ENCODE measurements around the gene TMCO6.
"Not testable (repeated sequence)": the region's sequence is repeated elsewhere in the genome, so short reads cannot be mapped to it uniquely, and the experiment has no call there.

The TMCO6 gene

GRCh38 chr5:140639148-140639981 is at the start of gene TMCO6:
Gene TMCO6, plus strand, starts transcription at chr5:140639451. Its CDS starts 77 bp downstream, at chr5:140639528.
- DNase-seq (ENCODE audit: insufficient read length, low spot score) (peak; percentile 65), FAIRE-seq (no peak)
- TF ChIP-seq POLR2A (IDR thresholded peaks at IDR 0.05; ENCODE audit: low read depth, low read length), result peak; percentile 75

GRCh38 chr5:140590861-140591260 is 48.4 kb upstream of the TMCO6 start:
- DNase-seq (ENCODE audit: insufficient read length, low spot score), result no peak
- no peak for FAIRE-seq
- TF ChIP-seq POLR2A (IDR thresholded peaks at IDR 0.05; ENCODE audit: low read depth, low read length), result no peak

- no peak for TF ChIP-seq POLR2A (IDR thresholded peaks at IDR 0.05; ENCODE audit: low read depth, low read length)
- DNase-seq (ENCODE audit: insufficient read length, low spot score), result peak; percentile 59
- no peak for FAIRE-seq
Measured at GRCh38 chr5:140591747-140592372, 47.4 kb upstream of the TMCO6 start.

GRCh38 chr5:140593070-140593469 is 46.2 kb upstream of the TMCO6 start:
- FAIRE-seq; DNase-seq (ENCODE audit: insufficient read length, low spot score): not testable (repeated sequence)

- FAIRE-seq (no peak), DNase-seq (ENCODE audit: insufficient read length, low spot score) (no peak)
- no peak for TF ChIP-seq POLR2A (IDR thresholded peaks at IDR 0.05; ENCODE audit: low read depth, low read length)
Measured at GRCh38 chr5:140594169-140594568, 45.1 kb upstream of the TMCO6 start.

- DNase-seq (ENCODE audit: insufficient read length, low spot score) (no peak), FAIRE-seq (no peak)
- no peak for TF ChIP-seq POLR2A (IDR thresholded peaks at IDR 0.05; ENCODE audit: low read depth, low read length)
Measured at GRCh38 chr5:140595538-140596300, 43.5 kb upstream of the TMCO6 start.

GRCh38 chr5:140596321-140596741 is 42.9 kb upstream of the TMCO6 start:
- DNase-seq (ENCODE audit: insufficient read length, low spot score) (no peak), FAIRE-seq (no peak)
- no peak for TF ChIP-seq POLR2A (IDR thresholded peaks at IDR 0.05; ENCODE audit: low read depth, low read length)

- FAIRE-seq (no peak), DNase-seq (ENCODE audit: insufficient read length, low spot score) (no peak)
- no peak for TF ChIP-seq POLR2A (IDR thresholded peaks at IDR 0.05; ENCODE audit: low read depth, low read length)
Measured at GRCh38 chr5:140598836-140599235, 40.4 kb upstream of the TMCO6 start.

DNA sequence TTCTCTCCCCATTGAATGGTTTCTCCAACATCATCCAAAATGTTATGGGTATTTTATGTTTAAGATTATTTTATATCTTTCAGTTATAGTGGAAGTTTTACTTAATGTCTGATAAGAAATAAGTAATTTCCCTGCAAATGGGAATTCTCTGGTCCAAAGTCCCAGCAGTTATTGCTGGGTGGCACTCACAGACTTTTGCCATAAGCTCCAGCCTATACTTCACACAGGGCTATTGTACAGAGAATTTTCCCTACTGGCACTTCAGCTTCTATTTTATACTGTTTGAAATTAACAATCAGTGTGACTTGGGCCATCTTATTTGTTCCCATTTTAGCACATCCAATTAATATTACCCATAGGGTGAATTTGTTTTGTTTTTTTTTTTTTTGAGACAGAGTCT is 39.2 kb upstream of the TMCO6 start:
- TF ChIP-seq POLR2A (IDR thresholded peaks at IDR 0.05; ENCODE audit: low read depth, low read length), result no peak
- no peak for DNase-seq (ENCODE audit: insufficient read length, low spot score)
- no peak for FAIRE-seq

DNA sequence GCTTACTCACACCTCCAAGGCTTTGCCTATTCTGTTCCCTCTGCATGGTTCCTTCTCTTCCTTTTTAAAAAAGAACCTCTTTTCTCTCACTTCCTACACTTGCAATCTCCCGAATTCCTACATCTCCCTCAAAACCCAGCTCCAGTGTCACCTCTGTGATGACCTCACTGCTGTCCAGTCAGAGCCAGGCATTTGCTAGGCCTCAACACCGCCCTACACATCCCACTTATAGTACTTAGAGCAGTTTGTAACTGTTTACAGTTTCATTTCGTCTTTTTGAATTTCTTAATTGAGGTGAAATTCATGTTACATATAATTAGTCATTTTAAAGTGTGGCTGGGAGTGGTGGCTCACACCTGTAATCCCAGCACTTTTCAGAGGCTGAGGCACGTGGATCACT is 37.1 kb upstream of the TMCO6 start:
- no peak for DNase-seq (ENCODE audit: insufficient read length, low spot score)
- no peak for TF ChIP-seq POLR2A (IDR thresholded peaks at IDR 0.05; ENCODE audit: low read depth, low read length)
- FAIRE-seq, result no peak

GRCh38 chr5:140603446-140603698 is 35.9 kb upstream of the TMCO6 start:
- not testable (repeated sequence) for DNase-seq (ENCODE audit: insufficient read length, low spot score); FAIRE-seq

- no peak for DNase-seq (ENCODE audit: insufficient read length, low spot score)
Measured at GRCh38 chr5:140603734-140604133, 35.5 kb upstream of the TMCO6 start.

DNA sequence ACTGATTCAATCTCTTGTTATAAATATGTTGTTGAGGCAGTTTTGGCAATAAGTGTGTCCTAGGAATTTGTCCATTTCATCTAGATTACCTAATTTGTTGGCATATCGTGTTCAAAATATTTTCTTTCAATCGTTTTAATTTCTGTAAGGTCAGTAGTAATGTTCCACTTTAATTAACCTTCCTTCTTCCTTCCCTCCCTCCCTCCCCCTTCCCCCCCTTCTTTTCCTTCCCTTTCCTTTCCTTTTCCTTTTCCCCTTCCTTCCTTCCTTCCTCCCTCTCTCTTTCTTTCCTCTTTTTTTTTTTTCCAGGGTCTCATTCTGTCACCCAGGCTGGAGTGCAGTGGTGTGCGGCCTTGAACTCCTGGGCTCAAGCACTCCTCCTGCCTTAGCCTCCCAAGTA is 33.4 kb upstream of the TMCO6 start:
- no peak for TF ChIP-seq POLR2A (IDR thresholded peaks at IDR 0.05; ENCODE audit: low read depth, low read length)
- FAIRE-seq, result no peak
- no peak for DNase-seq (ENCODE audit: insufficient read length, low spot score)

More at GRCh38 chr5:140603734-140604133, 35.5 kb upstream of the TMCO6 start:
- no peak for FAIRE-seq
- TF ChIP-seq POLR2A (IDR thresholded peaks at IDR 0.05; ENCODE audit: low read depth, low read length), result no peak

- FAIRE-seq (no peak), DNase-seq (ENCODE audit: insufficient read length, low spot score) (no peak)
- no peak for TF ChIP-seq POLR2A (IDR thresholded peaks at IDR 0.05; ENCODE audit: low read depth, low read length)
Measured at GRCh38 chr5:140607031-140607430, 32.2 kb upstream of the TMCO6 start.

GRCh38 chr5:140608722-140609121 is 30.5 kb upstream of the TMCO6 start:
- DNase-seq (ENCODE audit: insufficient read length, low spot score) (no peak), FAIRE-seq (no peak)

More at GRCh38 chr5:140608722-140609121, 30.5 kb upstream of the TMCO6 start:
- TF ChIP-seq POLR2A (IDR thresholded peaks at IDR 0.05; ENCODE audit: low read depth, low read length), result no peak

Measured in H54 (cell line).